IPS-18a (cell line): ENCODE measurements around the gene ARPC5L.
"Not testable (repeated sequence)": the region's sequence is repeated elsewhere in the genome, so short reads cannot be mapped to it uniquely, and the experiment has no call there.

ENCODE experiments used
- H3K27ac ChIP-seq: one replicate; pipeline ENCODE4 v1.5.1; 2013; ENCODE audit warnings: low read length
- H3K27me3 ChIP-seq: one replicate; pipeline ENCODE4 v1.6.1; 2013; ENCODE audit warnings: mild to moderate bottlenecking, low read length; ENCODE audit not compliant: control insufficient read depth, insufficient read depth
- H3K36me3 ChIP-seq: one replicate; pipeline ENCODE4 v1.6.1; 2013; ENCODE audit warnings: low read depth, low read length; ENCODE audit not compliant: control insufficient read depth
- H3K4me1 ChIP-seq: one replicate; pipeline ENCODE4 v1.6.1; 2013; ENCODE audit warnings: low read depth, low read length; ENCODE audit not compliant: control insufficient read depth
- H3K4me3 ChIP-seq: one replicate; pipeline ENCODE4 v1.5.1; 2013; ENCODE audit warnings: low read length
- H3K9ac ChIP-seq: one replicate; pipeline ENCODE4 v1.6.1; 2013; ENCODE audit warnings: mild to moderate bottlenecking, low read length, moderate library complexity
- H3K9me3 ChIP-seq: one replicate; pipeline ENCODE4 v1.6.1; 2013; ENCODE audit warnings: low read depth, low read length; ENCODE audit not compliant: control insufficient read depth

Gene ARPC5L

GRCh38 chr9:124844291-124844690 lies 17.6 kb upstream of the ARPC5L start:
- Histone ChIP-seq H3K27me3 (no peaks in the 10 kb centered on the region), H3K4me1 (no peaks in the 10 kb centered on the region), H3K36me3 (no peaks in the 10 kb centered on the region), H3K9ac (no peak overlapping the region), H3K4me3 (no peak overlapping the region), H3K27ac (no peak overlapping the region), H3K9me3 (no peaks in the 10 kb centered on the region)

GRCh38 chr9:124846467-124846866 lies 15.5 kb upstream of the ARPC5L start:
- not testable (repeated sequence) for H3K9ac ChIP-seq, H3K4me3 ChIP-seq, H3K27me3 ChIP-seq, H3K27ac ChIP-seq, H3K4me1 ChIP-seq, H3K9me3 ChIP-seq, H3K36me3 ChIP-seq

GRCh38 chr9:124846969-124847368 lies 15.0 kb upstream of the ARPC5L start:
- no peaks in the 10 kb centered on the region for H3K27me3 ChIP-seq
- H3K4me1 ChIP-seq: no peaks in the 10 kb centered on the region
- H3K9me3 ChIP-seq: no peaks in the 10 kb centered on the region
- no peak overlapping the region for H3K9ac ChIP-seq
- no peak overlapping the region for H3K27ac ChIP-seq
- H3K4me3 ChIP-seq: no peak overlapping the region
- no peaks in the 10 kb centered on the region for H3K36me3 ChIP-seq

GRCh38 chr9:124849801-124850200 lies 12.1 kb upstream of the ARPC5L start:
- H3K4me1 ChIP-seq: no peaks in the 10 kb centered on the region
- H3K27ac ChIP-seq: no peak overlapping the region
- H3K4me3 ChIP-seq: no peak overlapping the region

GRCh38 chr9:124852121-124852828 lies 9.7 kb upstream of the ARPC5L start:
- Histone ChIP-seq H3K36me3 (peaks cover 5% of the 10 kb centered on the region), H3K27ac (no peak overlapping the region), H3K9ac (no peak overlapping the region), H3K4me1 (no peaks in the 10 kb centered on the region), H3K4me3 (peak overlapping the region; percentile 45), H3K9me3 (no peaks in the 10 kb centered on the region), H3K27me3 (no peaks in the 10 kb centered on the region)

More at GRCh38 chr9:124849801-124850200, 12.1 kb upstream of the ARPC5L start:
- Histone ChIP-seq H3K36me3 (no peaks in the 10 kb centered on the region), H3K9me3 (no peaks in the 10 kb centered on the region), H3K27me3 (no peaks in the 10 kb centered on the region), H3K9ac (no peak overlapping the region)

- no peaks in the 10 kb centered on the region for H3K4me1 ChIP-seq
- H3K36me3 ChIP-seq: peaks cover 12% of the 10 kb centered on the region
- no peaks in the 10 kb centered on the region for H3K27me3 ChIP-seq
- H3K4me3 ChIP-seq: peak within 1 kb of the TSS; percentile 45
- H3K9me3 ChIP-seq: no peaks in the 10 kb centered on the region
- no peak within 1 kb of the TSS for H3K9ac ChIP-seq
- H3K27ac ChIP-seq: no peak within 1 kb of the TSS
Observed at GRCh38 chr9:124852829-124853531, 8.9 kb upstream of the ARPC5L start, which contains the start of gene WDR38. TSS of gene WDR38 (plus strand) at chr9:124853460. CDS start at chr9:124853532, 72 bp downstream.

GRCh38 chr9:124853605-124854143 lies 8.3 kb upstream of the ARPC5L start:
- H3K27ac ChIP-seq: no peak overlapping the region
- peaks cover 19% of the 10 kb centered on the region for H3K36me3 ChIP-seq
- H3K4me3 ChIP-seq: peak overlapping the region; percentile 45
- no peak overlapping the region for H3K9ac ChIP-seq
- H3K27me3 ChIP-seq: no peaks in the 10 kb centered on the region
- no peaks in the 10 kb centered on the region for H3K9me3 ChIP-seq
- no peaks in the 10 kb centered on the region for H3K4me1 ChIP-seq

DNA sequence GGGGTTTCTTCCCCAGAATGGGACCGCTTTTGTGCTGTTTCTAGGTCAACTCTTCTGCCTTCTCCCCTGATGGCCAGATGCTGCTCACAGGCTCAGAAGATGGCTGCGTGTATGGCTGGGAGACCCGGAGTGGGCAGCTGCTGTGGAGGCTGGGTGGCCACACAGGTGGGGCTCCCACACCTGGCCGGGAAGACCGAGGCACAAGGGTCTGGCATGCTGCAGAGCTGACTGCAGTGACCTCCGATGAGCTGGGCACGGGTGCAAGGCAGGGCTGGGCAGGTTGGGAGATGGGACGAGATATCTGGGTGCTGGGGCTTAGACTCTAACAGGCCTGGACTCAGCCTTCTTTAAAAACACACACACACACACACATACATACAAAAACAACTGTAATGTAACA lies 7.8 kb upstream of the ARPC5L start:
- Histone ChIP-seq H3K4me3 (no peak overlapping the region), H3K4me1 (no peaks in the 10 kb centered on the region), H3K36me3 (peaks cover 24% of the 10 kb centered on the region), H3K9me3 (no peaks in the 10 kb centered on the region), H3K27me3 (no peaks in the 10 kb centered on the region), H3K9ac (no peak overlapping the region), H3K27ac (no peak overlapping the region)

- Histone ChIP-seq H3K4me1 (no peaks in the 10 kb centered on the region), H3K9me3 (no peaks in the 10 kb centered on the region), H3K4me3 (no peak overlapping the region), H3K27me3 (no peaks in the 10 kb centered on the region), H3K9ac (no peak overlapping the region), H3K36me3 (peaks cover 30% of the 10 kb centered on the region), H3K27ac (no peak overlapping the region)
Observed at GRCh38 chr9:124854822-124855221, 7.1 kb upstream of the ARPC5L start.

GRCh38 chr9:124855566-124855943 lies 6.4 kb upstream of the ARPC5L start:
- no peaks in the 10 kb centered on the region for H3K27me3 ChIP-seq
- no peak overlapping the region for H3K27ac ChIP-seq
- H3K4me1 ChIP-seq: peaks cover 3% of the 10 kb centered on the region
- H3K36me3 ChIP-seq: peaks cover 38% of the 10 kb centered on the region
- H3K4me3 ChIP-seq: no peak overlapping the region
- H3K9me3 ChIP-seq: no peaks in the 10 kb centered on the region
- no peak overlapping the region for H3K9ac ChIP-seq

GRCh38 chr9:124855944-124856765 lies 5.8 kb upstream of the ARPC5L start:
- Histone ChIP-seq H3K27ac (no peak overlapping the region), H3K36me3 (peaks cover 43% of the 10 kb centered on the region), H3K4me3 (no peak overlapping the region), H3K9ac (no peak overlapping the region), H3K9me3 (no peaks in the 10 kb centered on the region), H3K27me3 (no peaks in the 10 kb centered on the region), H3K4me1 (peaks cover 7% of the 10 kb centered on the region)
